ENCODE measurements around the gene CD2AP.

- TF ChIP-seq GABPA (IDR thresholded peaks at IDR 0.05; ENCODE audit: low read depth) (no peak), CTCF (IDR thresholded peaks at IDR 0.05; ENCODE audit: insufficient read depth, low read length) (no peak)
Observed at GRCh38 chr6:47581591-47581990, 104.0 kb downstream of the CD2AP start.

All from HL-60 (cell line).